Middle frontal gyrus (tissue), 1 donor: ENCODE results near the gene TDRD7.

ENCODE experiments used
- DNase-seq: peaks from one replicate; pipeline ENCODE4 v3.0.0-alpha.2; 2015; ENCODE audit warnings: low spot score; ENCODE audit errors: extremely low spot score

TDRD7 gene

GRCh38 chr9:97505845-97506244, 93.9 kb downstream of the TDRD7 start:
- no peak for DNase-seq

GRCh38 chr9:97506306-97506705, 94.4 kb downstream of the TDRD7 start:
- DNase-seq = no peak

- no peak for DNase-seq
Measured at GRCh38 chr9:97506787-97507186, 94.9 kb downstream of the TDRD7 start.

GRCh38 chr9:97507428-97507984, 95.6 kb downstream of the TDRD7 start:
- DNase-seq = no peak

- DNase-seq = no peak
Measured at GRCh38 chr9:97508852-97509251, 97.0 kb downstream of the TDRD7 start.

- DNase-seq = no peak
Measured at GRCh38 chr9:97510797-97511654, 99.1 kb downstream of the TDRD7 start.

GRCh38 chr9:97511655-97512427, 99.9 kb downstream of the TDRD7 start:
- DNase-seq = no peak

- DNase-seq = no peak
Measured at GRCh38 chr9:97512966-97513560, 101.2 kb downstream of the TDRD7 start.

- DNase-seq = no peak
Measured at GRCh38 chr9:97514531-97514930, 102.6 kb downstream of the TDRD7 start.

- no peak for DNase-seq
Measured at GRCh38 chr9:97515662-97516061, 103.8 kb downstream of the TDRD7 start.

GRCh38 chr9:97516111-97516510, 104.2 kb downstream of the TDRD7 start:
- no peak for DNase-seq

- DNase-seq = no peak
Measured at GRCh38 chr9:97517331-97518089, 105.6 kb downstream of the TDRD7 start.

GRCh38 chr9:97518166-97518908, 106.4 kb downstream of the TDRD7 start:
- no peak for DNase-seq

- no peak for DNase-seq
Measured at GRCh38 chr9:97518909-97519307, 107.0 kb downstream of the TDRD7 start.

GRCh38 chr9:97519441-97519970, 107.6 kb downstream of the TDRD7 start:
- no peak for DNase-seq

- DNase-seq = no peak
Measured at GRCh38 chr9:97521576-97522333, 109.9 kb downstream of the TDRD7 start.

GRCh38 chr9:97524424-97524823, 112.5 kb downstream of the TDRD7 start:
- DNase-seq = no peak

GRCh38 chr9:97525451-97525850, 113.6 kb downstream of the TDRD7 start:
- no peak for DNase-seq

GRCh38 chr9:97526895-97527575, 115.1 kb downstream of the TDRD7 start:
- no peak for DNase-seq
